ENCODE results near the gene FAM20B. TPM values are rescaled to one million over a fixed set of nuclear protein-coding genes. Genes with fewer than 3 reads are reported as not detected.

FAM20B gene
- total RNA-seq, 1 experiment from 2014 or later: 24.9 TPM

GRCh38 chr1:179048339-179049124 is 22.8 kb downstream of the FAM20B start:
- no peak for DNase-seq (ENCODE audit: low read depth)

- DNase-seq (ENCODE audit: low read depth): no peak
Observed at GRCh38 chr1:179052776-179053175, 27.1 kb downstream of the FAM20B start.

- no peak for DNase-seq (ENCODE audit: low read depth)
Observed at GRCh38 chr1:179053486-179053885, 27.8 kb downstream of the FAM20B start.

GRCh38 chr1:179055937-179056336 is 30.2 kb downstream of the FAM20B start:
- no peak for DNase-seq (ENCODE audit: low read depth)

- DNase-seq (ENCODE audit: low read depth): no peak
Observed at GRCh38 chr1:179058487-179059483, 33.1 kb downstream of the FAM20B start.

GRCh38 chr1:179061360-179062282 is 35.9 kb downstream of the FAM20B start:
- DNase-seq (ENCODE audit: low read depth): peak; percentile 60

- no peak for DNase-seq (ENCODE audit: low read depth)
Observed at GRCh38 chr1:179066471-179066870, 40.8 kb downstream of the FAM20B start.

GRCh38 chr1:179077396-179077795 is 51.7 kb downstream of the FAM20B start:
- no peak for DNase-seq (ENCODE audit: low read depth)

- peak; percentile 70 for DNase-seq (ENCODE audit: low read depth)
Observed at GRCh38 chr1:179079113-179079761, 53.5 kb downstream of the FAM20B start.

GRCh38 chr1:179080866-179081686 is 55.4 kb downstream of the FAM20B start:
- DNase-seq (ENCODE audit: low read depth): no peak

GRCh38 chr1:179081687-179082332 is 56.1 kb downstream of the FAM20B start, which contains the start of gene TOR3A:
Gene TOR3A, plus strand, starts transcription at chr1:179082070. Its CDS starts 59 bp downstream, at chr1:179082129.
- peak; percentile 94 for DNase-seq (ENCODE audit: low read depth)

- DNase-seq (ENCODE audit: low read depth): peak; percentile 33
Observed at GRCh38 chr1:179082333-179082998, 56.8 kb downstream of the FAM20B start.

GRCh38 chr1:179082999-179083335 is 57.3 kb downstream of the FAM20B start:
- peak; percentile 39 for DNase-seq (ENCODE audit: low read depth)

GRCh38 chr1:179083533-179083932 is 57.8 kb downstream of the FAM20B start:
- no peak for DNase-seq (ENCODE audit: low read depth)

- no peak for DNase-seq (ENCODE audit: low read depth)
Observed at GRCh38 chr1:179087665-179088064, 62.0 kb downstream of the FAM20B start.

- DNase-seq (ENCODE audit: low read depth): no peak
Observed at GRCh38 chr1:179089827-179090482, 64.3 kb downstream of the FAM20B start.

- no peak for DNase-seq (ENCODE audit: low read depth)
Observed at GRCh38 chr1:179090522-179090921, 64.8 kb downstream of the FAM20B start.

GRCh38 chr1:179090923-179091322 is 65.2 kb downstream of the FAM20B start:
- no peak for DNase-seq (ENCODE audit: low read depth)
